GM19397 (cell line): ENCODE data around the gene TCEAL3.
"Not testable (repeated sequence)": the region's sequence is repeated elsewhere in the genome, so short reads cannot be mapped to it uniquely, and the experiment has no call there.

Experiments
- ATAC-seq: cut with Tn5 transposase; IDR thresholded peaks from one replicate; pipeline ENCODE4 v1.9.1; 2021; ENCODE audit warnings: mild to moderate bottlenecking, moderate library complexity; ENCODE audit not compliant: unreplicated experiment

TCEAL3 gene

GRCh38 chrX:103607364-103608305 is at the start of gene TCEAL3:
Gene TCEAL3, plus strand, starts transcription at chrX:103607963. Its CDS starts 1,102 bp downstream, at chrX:103609065.
- peak; percentile 91 for ATAC-seq

GRCh38 chrX:103560256-103560655 is 47.5 kb upstream of the TCEAL3 start:
- no peak for ATAC-seq

GRCh38 chrX:103562801-103563200 is 45.0 kb upstream of the TCEAL3 start:
- ATAC-seq: no peak

- no peak for ATAC-seq
These were observed 42.6 kb upstream of the TCEAL3 start for GRCh38 chrX:103565197-103565596.

GRCh38 chrX:103565752-103566151 is 42.0 kb upstream of the TCEAL3 start:
- no peak for ATAC-seq

- ATAC-seq: no peak
These were observed 36.6 kb upstream of the TCEAL3 start for GRCh38 chrX:103571121-103571520.

- no peak for ATAC-seq
These were observed 36.0 kb upstream of the TCEAL3 start for GRCh38 chrX:103571726-103572125.

GRCh38 chrX:103573202-103573601 is 34.6 kb upstream of the TCEAL3 start:
- ATAC-seq: no peak

GRCh38 chrX:103584596-103584995 is 23.2 kb upstream of the TCEAL3 start:
- no peak for ATAC-seq

GRCh38 chrX:103585411-103586313 is 22.1 kb upstream of the TCEAL3 start, which contains the start of gene TCEAL4:
Gene TCEAL4, plus strand, starts transcription at chrX:103585515. Its CDS starts 1,161 bp downstream, at chrX:103586676.
- peak; percentile 82 for ATAC-seq

GRCh38 chrX:103586314-103586646 is 21.5 kb upstream of the TCEAL3 start:
- ATAC-seq: peak; percentile 47

GRCh38 chrX:103586659-103587058 is 21.1 kb upstream of the TCEAL3 start:
- ATAC-seq: no peak

GRCh38 chrX:103592295-103592694 is 15.5 kb upstream of the TCEAL3 start:
- not testable (repeated sequence) for ATAC-seq

- ATAC-seq: not testable (repeated sequence)
These were observed 12.6 kb upstream of the TCEAL3 start for GRCh38 chrX:103595202-103595601.

- ATAC-seq: peak; percentile 18
These were observed 672 bp downstream of the TCEAL3 start for GRCh38 chrX:103608306-103608963.

GRCh38 chrX:103610282-103610681 is 2.5 kb downstream of the TCEAL3 start:
- ATAC-seq: no peak

GRCh38 chrX:103613362-103613890 is 5.7 kb downstream of the TCEAL3 start:
- no peak for ATAC-seq

GRCh38 chrX:103614999-103615398 is 7.2 kb downstream of the TCEAL3 start:
- no peak for ATAC-seq

GRCh38 chrX:103615781-103616371 is 8.1 kb downstream of the TCEAL3 start:
- ATAC-seq: no peak

- ATAC-seq: no peak
These were observed 9.0 kb downstream of the TCEAL3 start for GRCh38 chrX:103616676-103617186.
